ENCODE measurements around the gene CTPS1.
A peak's percentile ranks its signal among the peaks of the same experiment; 100 is the strongest.

CTPS1 gene

GRCh38 chr1:40979241-40980067 is at the start of gene CTPS1:
Gene CTPS1 (plus strand): TSS chr1:40979696. CDS start chr1:40983291, 3,595 bp downstream.
- ATAC-seq (replicated peaks; ENCODE audit: extremely low read depth, poor library complexity, severe bottlenecking), result peak; percentile 81
- Mint-ChIP-seq H3K9me3 (no peaks in the 10 kb centered on the region), H3K4me3 (peak within 1 kb of the TSS; percentile 78), H3K27me3 (no peaks in the 10 kb centered on the region), H3K27ac (ENCODE audit: low read depth) (peak within 1 kb of the TSS; percentile 89), H3K4me1 (peaks cover 20% of the 10 kb centered on the region), H3K36me3 (ENCODE audit: insufficient read depth) (peaks cover 24% of the 10 kb centered on the region)
- DNase-seq (ENCODE audit: low spot score in 2 of 2), result peak; percentile 90 to 92

DNA sequence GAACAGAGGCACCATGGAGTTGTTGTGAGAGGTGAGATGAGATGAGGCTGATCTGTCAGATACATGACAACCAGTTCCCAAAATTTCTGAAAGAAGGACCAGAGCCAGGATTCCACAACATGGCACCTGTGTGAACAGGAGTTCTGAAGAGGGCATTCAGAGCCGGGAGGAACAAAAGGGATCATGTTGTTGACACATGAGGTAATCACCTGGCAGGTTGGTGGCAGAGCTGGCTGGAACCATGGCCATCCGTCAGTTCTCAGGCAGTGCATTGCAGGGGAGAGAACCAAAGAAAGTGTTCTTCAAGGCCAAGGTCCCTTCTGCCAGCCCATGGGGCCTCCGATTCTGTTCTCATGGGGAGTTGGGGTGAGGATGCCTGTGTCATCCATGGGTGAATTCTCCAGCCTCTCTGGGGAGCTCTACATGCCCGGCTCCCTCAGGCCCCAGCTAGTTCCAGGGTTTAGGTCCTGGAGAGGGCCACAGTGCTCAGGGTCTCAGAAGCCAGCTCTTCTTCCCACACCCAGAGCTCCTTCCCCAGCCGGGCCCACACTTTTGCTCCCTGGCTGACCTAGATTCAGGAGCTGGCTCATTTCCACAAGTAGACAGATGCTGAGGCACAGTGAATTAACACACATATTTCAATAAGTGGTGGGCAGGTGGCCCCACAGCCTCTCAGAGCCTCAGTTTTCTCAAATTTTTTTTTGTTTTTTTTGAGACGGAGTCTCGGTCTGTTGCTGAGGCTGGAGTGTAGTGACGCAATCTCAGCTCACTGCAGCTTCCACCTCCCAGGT is 49.1 kb upstream of the CTPS1 start:
- Mint-ChIP-seq H3K27me3 (peaks cover 16% of the 10 kb centered on the region), H3K9me3 (no peaks in the 10 kb centered on the region), H3K4me3 (no peak overlapping the region), H3K36me3 (ENCODE audit: insufficient read depth) (no peaks in the 10 kb centered on the region), H3K4me1 (no peaks in the 10 kb centered on the region), H3K27ac (ENCODE audit: low read depth) (no peak overlapping the region)
- ATAC-seq (replicated peaks; ENCODE audit: extremely low read depth, poor library complexity, severe bottlenecking) (no peak), DNase-seq (ENCODE audit: low spot score in 2 of 2) (no peak)

DNA sequence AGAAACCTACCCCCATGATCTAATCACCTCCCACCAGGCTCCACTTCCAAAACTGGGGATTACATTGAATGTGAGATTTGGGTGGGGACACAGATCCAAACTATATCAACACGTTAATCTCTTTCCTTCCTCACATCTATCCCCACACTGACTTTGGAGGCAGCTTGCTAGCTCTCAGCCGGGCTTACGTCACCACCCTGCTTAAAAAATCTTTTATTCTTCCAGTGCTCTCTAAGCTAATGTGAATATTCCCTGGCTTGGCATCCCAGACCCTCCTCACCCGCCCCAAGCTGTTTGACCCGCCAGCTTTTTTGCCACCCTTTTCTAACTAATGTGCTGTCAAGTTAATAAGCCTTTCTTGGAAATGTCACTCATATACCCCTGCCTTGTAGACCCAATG is 47.9 kb upstream of the CTPS1 start:
- ATAC-seq (replicated peaks; ENCODE audit: extremely low read depth, poor library complexity, severe bottlenecking) (no peak), DNase-seq (ENCODE audit: low spot score in 2 of 2) (no peak)
- no peaks in the 10 kb centered on the region for H3K9me3 Mint-ChIP-seq
- peaks cover 16% of the 10 kb centered on the region for H3K27me3 Mint-ChIP-seq
- no peaks in the 10 kb centered on the region for H3K4me1 Mint-ChIP-seq
- H3K4me3 Mint-ChIP-seq, result no peak overlapping the region
- no peaks in the 10 kb centered on the region for H3K36me3 Mint-ChIP-seq (ENCODE audit: insufficient read depth)
- no peak overlapping the region for H3K27ac Mint-ChIP-seq (ENCODE audit: low read depth)

DNA sequence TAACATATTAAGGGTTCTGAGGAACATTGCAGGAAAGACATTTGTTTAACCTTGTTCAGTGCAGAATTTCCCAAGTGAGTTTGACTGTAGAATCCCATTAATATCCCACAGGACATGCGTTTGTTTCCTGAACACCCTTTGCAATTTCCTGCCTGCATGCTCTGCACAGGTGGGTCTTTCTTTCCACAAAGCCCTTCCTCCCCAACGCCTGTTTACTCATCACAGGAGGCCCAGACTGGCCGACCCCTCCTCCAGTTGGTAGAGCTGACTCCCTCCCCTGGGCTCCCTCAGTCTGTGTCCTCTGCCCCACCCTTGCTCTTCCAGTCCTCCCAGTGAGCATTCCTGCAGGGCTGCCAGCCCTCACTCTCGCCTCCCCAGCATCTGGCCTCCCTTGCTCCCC is 47.5 kb upstream of the CTPS1 start:
- Mint-ChIP-seq H3K4me1 (no peaks in the 10 kb centered on the region), H3K4me3 (no peak overlapping the region), H3K27ac (ENCODE audit: low read depth) (no peak overlapping the region), H3K27me3 (peaks cover 16% of the 10 kb centered on the region), H3K36me3 (ENCODE audit: insufficient read depth) (no peaks in the 10 kb centered on the region), H3K9me3 (no peaks in the 10 kb centered on the region)
- DNase-seq (ENCODE audit: low spot score in 2 of 2) (no peak), ATAC-seq (replicated peaks; ENCODE audit: extremely low read depth, poor library complexity, severe bottlenecking) (no peak)

- Mint-ChIP-seq H3K27ac (ENCODE audit: low read depth) (no peak overlapping the region), H3K4me3 (no peak overlapping the region), H3K27me3 (peaks cover 4% of the 10 kb centered on the region), H3K36me3 (ENCODE audit: insufficient read depth) (no peaks in the 10 kb centered on the region), H3K4me1 (no peaks in the 10 kb centered on the region), H3K9me3 (no peaks in the 10 kb centered on the region)
- ATAC-seq (replicated peaks; ENCODE audit: extremely low read depth, poor library complexity, severe bottlenecking), result no peak
- no peak for DNase-seq (ENCODE audit: low spot score in 2 of 2)
Observed at GRCh38 chr1:40936931-40937339, 42.6 kb upstream of the CTPS1 start.

DNA sequence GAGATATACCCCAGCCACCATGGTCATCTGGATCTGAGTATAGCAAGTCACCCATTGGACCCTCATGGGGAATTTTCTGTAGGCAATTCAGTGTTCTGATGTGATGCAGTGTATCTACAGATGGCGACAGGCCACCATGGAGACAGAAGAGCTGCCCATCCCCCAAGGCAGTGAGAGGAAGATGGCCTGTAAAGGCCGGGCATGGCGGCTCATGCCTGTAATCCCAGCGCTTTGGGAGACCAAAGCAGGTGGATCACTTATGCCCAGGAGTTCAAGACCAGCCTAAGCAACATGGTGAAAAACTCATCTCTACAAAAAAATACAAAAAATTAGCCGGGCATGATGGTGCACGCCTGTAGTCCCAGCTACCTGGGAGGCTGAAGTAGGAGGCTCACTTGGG is 41.1 kb upstream of the CTPS1 start:
- ATAC-seq (replicated peaks; ENCODE audit: extremely low read depth, poor library complexity, severe bottlenecking), result no peak
- Mint-ChIP-seq H3K36me3 (ENCODE audit: insufficient read depth) (no peaks in the 10 kb centered on the region), H3K4me1 (no peaks in the 10 kb centered on the region), H3K27ac (ENCODE audit: low read depth) (no peak overlapping the region), H3K27me3 (peaks cover 6% of the 10 kb centered on the region), H3K4me3 (no peak overlapping the region), H3K9me3 (no peaks in the 10 kb centered on the region)
- DNase-seq (ENCODE audit: low spot score in 2 of 2), result no peak

DNA sequence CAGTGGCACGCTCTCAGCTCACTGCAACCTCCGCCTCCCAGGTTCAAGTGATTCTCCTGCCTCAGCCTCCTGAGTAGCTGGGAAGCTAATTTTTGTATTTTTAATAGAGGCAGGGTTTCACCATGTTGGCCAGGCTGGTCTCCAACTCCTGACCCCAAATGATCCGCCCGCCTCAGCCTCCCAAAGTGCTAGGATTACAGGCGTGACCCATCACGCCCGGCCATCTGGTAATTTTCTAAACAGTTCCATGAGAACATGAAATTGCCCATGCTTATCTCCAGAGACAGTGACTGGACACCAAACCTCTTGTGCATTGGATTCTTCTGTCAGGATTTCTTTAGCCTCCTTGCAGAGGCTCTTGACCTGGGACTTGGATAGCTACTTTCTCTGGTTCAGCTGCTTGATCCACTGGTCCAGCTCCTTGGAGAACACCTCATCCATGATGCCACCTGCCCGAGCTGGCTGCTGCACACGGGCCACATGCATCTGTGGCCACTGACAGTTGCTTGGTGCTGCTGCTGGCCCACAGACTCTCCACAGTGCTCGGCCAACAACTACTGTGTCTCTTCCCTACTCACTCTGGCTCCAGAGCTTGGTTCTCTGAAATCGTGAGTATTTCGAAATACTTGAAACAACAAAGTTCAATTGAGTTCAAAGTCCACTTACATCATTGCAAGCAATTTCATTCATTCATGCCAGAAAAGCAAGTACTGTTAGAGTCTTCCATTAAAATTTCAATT is 40.0 kb upstream of the CTPS1 start:
- Mint-ChIP-seq H3K36me3 (ENCODE audit: insufficient read depth) (no peaks in the 10 kb centered on the region), H3K4me3 (no peak overlapping the region), H3K27me3 (peaks cover 17% of the 10 kb centered on the region), H3K27ac (ENCODE audit: low read depth) (no peak overlapping the region), H3K4me1 (no peaks in the 10 kb centered on the region), H3K9me3 (no peaks in the 10 kb centered on the region)
- DNase-seq (ENCODE audit: low spot score in 2 of 2), result no peak
- no peak for ATAC-seq (replicated peaks; ENCODE audit: extremely low read depth, poor library complexity, severe bottlenecking)

- H3K4me3 Mint-ChIP-seq, result no peak overlapping the region
- H3K4me1 Mint-ChIP-seq, result peaks cover 7% of the 10 kb centered on the region
- no peak for DNase-seq (ENCODE audit: low spot score in 2 of 2)
- no peaks in the 10 kb centered on the region for H3K36me3 Mint-ChIP-seq (ENCODE audit: insufficient read depth)
- no peak overlapping the region for H3K27ac Mint-ChIP-seq (ENCODE audit: low read depth)
- no peaks in the 10 kb centered on the region for H3K9me3 Mint-ChIP-seq
- H3K27me3 Mint-ChIP-seq, result peaks cover 33% of the 10 kb centered on the region
- no peak for ATAC-seq (replicated peaks; ENCODE audit: extremely low read depth, poor library complexity, severe bottlenecking)
Observed at GRCh38 chr1:40944326-40944725, 35.2 kb upstream of the CTPS1 start.

DNA sequence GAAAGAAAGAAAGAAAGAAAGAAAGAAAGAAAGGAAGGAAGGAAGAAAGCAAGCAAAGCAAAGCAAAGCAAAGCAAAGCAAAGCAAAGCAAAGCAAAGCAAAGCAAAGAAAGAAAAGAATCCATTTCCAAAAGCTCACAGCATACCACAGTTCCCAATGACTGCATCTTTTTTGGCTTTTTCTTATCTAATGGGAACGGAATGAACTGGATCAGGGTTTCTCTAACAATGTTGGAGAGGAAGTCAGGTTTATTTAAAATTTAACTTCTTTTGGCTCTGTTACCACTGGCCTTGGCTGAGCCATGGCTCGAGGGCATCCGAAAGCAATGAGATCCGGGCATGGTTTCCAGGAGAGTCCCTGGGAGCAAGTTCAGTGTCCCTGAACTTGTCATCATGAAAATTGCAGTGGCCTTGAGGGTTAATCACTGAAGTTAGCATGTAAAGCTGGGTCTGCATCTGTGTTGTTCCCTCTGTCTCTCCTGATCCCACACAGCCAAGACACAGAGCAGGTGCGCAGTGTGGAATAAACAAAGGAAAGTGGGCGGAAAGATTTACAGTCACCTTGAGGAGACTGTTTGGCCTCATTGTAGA is 34.6 kb upstream of the CTPS1 start:
- no peak for ATAC-seq (replicated peaks; ENCODE audit: extremely low read depth, poor library complexity, severe bottlenecking)
- no peaks in the 10 kb centered on the region for H3K9me3 Mint-ChIP-seq
- H3K4me3 Mint-ChIP-seq, result no peak overlapping the region
- H3K36me3 Mint-ChIP-seq (ENCODE audit: insufficient read depth), result no peaks in the 10 kb centered on the region
- H3K27ac Mint-ChIP-seq (ENCODE audit: low read depth), result no peak overlapping the region
- peaks cover 36% of the 10 kb centered on the region for H3K27me3 Mint-ChIP-seq
- peaks cover 7% of the 10 kb centered on the region for H3K4me1 Mint-ChIP-seq
- DNase-seq (ENCODE audit: low spot score in 2 of 2), result no peak

- ATAC-seq (replicated peaks; ENCODE audit: extremely low read depth, poor library complexity, severe bottlenecking) (no peak), DNase-seq (ENCODE audit: low spot score in 2 of 2) (no peak)
- peaks cover 7% of the 10 kb centered on the region for H3K4me1 Mint-ChIP-seq
- H3K9me3 Mint-ChIP-seq, result no peaks in the 10 kb centered on the region
- no peak overlapping the region for H3K4me3 Mint-ChIP-seq
- H3K27ac Mint-ChIP-seq (ENCODE audit: low read depth), result no peak overlapping the region
- peaks cover 36% of the 10 kb centered on the region for H3K27me3 Mint-ChIP-seq
- no peaks in the 10 kb centered on the region for H3K36me3 Mint-ChIP-seq (ENCODE audit: insufficient read depth)
Observed at GRCh38 chr1:40945491-40945973, 34.0 kb upstream of the CTPS1 start.

GRCh38 chr1:40948741-40949443 is 30.6 kb upstream of the CTPS1 start:
- H3K27me3 Mint-ChIP-seq, result peaks cover 27% of the 10 kb centered on the region
- peak; percentile 13 to 19 for DNase-seq (ENCODE audit: low spot score in 2 of 2)
- ATAC-seq (replicated peaks; ENCODE audit: extremely low read depth, poor library complexity, severe bottlenecking), result no peak
- H3K27ac Mint-ChIP-seq (ENCODE audit: low read depth), result no peak overlapping the region
- H3K36me3 Mint-ChIP-seq (ENCODE audit: insufficient read depth), result no peaks in the 10 kb centered on the region
- H3K9me3 Mint-ChIP-seq, result no peaks in the 10 kb centered on the region
- H3K4me1 Mint-ChIP-seq, result peaks cover 18% of the 10 kb centered on the region
- H3K4me3 Mint-ChIP-seq, result no peak overlapping the region

DNA sequence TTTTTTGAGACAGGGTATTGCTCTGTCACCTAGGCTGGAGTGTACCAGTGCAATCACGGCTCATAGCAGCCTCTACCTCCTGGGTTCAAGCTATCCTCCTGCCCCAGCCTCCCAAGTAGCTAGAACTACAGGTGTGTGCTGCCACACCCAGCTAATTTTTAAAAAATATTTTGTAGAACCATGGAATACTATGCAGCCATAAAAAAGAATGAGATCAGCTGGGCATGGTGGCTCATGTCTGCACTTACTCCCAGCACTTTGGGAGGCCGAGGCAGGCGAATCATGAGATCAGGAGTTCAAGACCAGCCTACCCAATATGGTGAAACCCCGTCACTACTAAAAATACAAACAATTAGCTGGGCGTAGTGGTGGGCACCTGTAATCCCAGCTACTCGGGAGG is 29.9 kb upstream of the CTPS1 start:
- Mint-ChIP-seq H3K4me1 (peaks cover 18% of the 10 kb centered on the region), H3K27me3 (peaks cover 27% of the 10 kb centered on the region), H3K36me3 (ENCODE audit: insufficient read depth) (no peaks in the 10 kb centered on the region), H3K4me3 (no peak overlapping the region), H3K27ac (ENCODE audit: low read depth) (no peak overlapping the region), H3K9me3 (no peaks in the 10 kb centered on the region)
- no peak for ATAC-seq (replicated peaks; ENCODE audit: extremely low read depth, poor library complexity, severe bottlenecking)
- no peak for DNase-seq (ENCODE audit: low spot score in 2 of 2)
